KG1 (cell line): ENCODE results near the gene TFB2M.
"Not testable (repeated sequence)": the region's sequence is repeated elsewhere in the genome, so short reads cannot be mapped to it uniquely, and the experiment has no call there.

Experiments used
- DNase-seq: peaks from one replicate; lab custom pipeline; 2025; lab: John Stamatoyannopoulos, UW

TFB2M gene

GRCh38 chr1:246566128-246566812, at the start of gene TFB2M, which contains the start of gene CNST:
TSS of gene TFB2M (minus strand) at chr1:246566261. CDS start at chr1:246566138, 123 bp downstream.
TSS of gene CNST (plus strand) at chr1:246566456. CDS start at chr1:246591563, 25,107 bp downstream.
- DNase-seq = peak; percentile 95

DNA sequence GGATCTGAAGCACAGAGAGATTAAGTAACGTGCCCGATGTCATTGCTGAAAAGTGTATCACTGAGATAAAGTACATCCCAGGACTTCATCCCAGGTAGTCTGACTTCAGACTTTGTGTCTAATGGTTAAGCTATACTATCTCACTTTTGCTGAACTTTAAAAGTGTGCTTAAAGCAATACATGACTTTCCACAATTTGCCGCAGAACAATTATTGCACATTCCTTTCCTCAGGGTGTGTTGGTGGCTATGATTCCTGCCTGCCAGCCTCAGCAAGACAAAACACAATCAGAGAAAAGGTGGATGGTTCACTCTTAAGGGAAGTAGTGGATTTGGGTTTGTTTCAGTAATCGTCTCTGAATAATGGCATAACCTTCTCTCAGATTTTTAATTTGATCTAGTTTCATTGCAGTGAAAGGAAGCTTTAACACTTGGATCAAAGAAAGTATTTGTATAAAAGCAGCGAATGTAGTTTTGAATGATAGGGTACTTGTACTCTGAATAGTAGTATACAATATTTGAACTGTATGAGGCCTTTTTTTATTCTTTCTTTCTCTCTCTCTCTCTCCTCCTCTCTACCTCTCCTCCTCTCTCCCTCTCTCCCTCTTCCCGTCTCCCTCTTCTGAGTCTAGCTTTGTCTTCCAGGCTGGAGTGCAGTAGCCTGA, 47.2 kb upstream of the TFB2M start:
- no peak for DNase-seq

DNA sequence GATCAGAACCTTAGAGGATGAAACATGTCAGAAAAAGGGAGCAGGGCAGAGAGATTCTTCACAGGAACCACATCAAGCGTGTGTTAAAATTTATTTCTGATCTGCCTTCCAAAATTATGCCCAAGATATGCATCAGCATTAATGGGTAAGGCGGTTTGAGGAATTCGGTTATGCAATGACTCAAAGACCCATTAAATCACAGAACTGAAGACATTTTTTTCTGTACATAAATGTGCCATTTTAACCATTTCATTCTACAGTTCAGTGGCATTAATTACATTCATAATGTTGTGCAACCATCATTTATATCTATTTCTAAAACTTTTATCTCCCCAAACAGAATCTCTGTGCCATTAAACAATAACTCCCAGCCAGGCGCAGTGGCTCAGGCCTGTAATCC, 43.6 kb upstream of the TFB2M start:
- DNase-seq = no peak

- peak; percentile 44 for DNase-seq
These were observed 42.7 kb upstream of the TFB2M start for GRCh38 chr1:246608616-246609376.

DNA sequence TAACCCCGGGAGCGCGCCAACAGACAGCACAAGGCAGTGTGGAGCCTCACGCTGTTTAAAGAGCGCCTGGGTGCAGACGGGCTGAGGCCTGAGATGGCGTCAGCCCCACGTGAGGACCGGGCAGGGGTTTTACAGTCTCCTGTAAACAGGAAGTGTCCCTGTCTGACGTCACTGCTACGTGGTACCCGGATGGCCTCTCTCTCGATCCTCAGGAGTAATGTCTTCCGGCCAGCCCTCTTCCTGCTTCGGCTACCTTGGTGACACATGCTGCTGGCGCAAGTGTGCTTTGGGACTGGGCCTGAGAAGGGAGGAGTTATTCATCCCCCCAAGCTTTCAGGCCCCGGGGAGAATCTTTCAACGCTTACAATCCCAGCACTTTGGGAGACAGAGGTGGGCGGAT, 41.4 kb upstream of the TFB2M start:
- DNase-seq = no peak

DNA sequence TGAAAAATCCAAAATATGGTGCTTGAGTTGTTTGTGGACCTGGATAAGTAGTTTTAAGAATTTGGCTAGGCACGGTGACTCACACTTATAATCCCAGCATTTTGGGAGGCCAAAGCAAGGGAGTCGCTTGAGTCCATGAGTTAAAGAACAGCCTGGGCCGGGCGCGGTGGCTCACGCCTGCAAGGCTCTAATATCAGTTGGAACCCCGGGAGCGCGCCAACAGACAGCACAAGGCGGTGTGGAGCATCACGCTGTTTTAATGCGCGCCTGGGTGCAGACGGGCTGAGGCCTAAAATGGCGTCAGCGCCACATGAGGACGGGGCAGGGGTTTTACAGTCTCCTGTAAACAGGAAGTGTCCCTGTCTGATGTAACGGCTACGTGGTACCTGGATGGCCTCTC, 39.2 kb upstream of the TFB2M start:
- not testable (repeated sequence) for DNase-seq

DNA sequence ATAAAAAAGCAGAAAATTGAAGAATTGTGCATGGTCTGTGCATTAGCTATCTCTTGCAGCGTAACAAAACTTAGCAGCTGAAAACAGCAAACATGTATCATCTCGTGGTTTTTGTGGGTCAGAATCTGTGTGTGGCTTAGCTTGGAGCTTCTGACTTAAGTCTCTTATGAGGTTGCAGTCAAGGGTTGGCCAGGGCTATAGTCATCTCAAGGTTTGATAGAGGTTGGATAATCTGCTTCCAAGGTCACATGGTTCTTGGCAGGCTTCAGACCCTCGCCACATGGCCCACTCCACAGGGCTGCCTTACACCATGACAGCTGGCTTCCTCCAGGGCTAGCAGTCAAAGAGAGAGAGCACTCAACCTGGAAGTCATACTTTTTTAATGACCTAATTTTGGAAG, 36.1 kb upstream of the TFB2M start:
- DNase-seq = no peak

DNA sequence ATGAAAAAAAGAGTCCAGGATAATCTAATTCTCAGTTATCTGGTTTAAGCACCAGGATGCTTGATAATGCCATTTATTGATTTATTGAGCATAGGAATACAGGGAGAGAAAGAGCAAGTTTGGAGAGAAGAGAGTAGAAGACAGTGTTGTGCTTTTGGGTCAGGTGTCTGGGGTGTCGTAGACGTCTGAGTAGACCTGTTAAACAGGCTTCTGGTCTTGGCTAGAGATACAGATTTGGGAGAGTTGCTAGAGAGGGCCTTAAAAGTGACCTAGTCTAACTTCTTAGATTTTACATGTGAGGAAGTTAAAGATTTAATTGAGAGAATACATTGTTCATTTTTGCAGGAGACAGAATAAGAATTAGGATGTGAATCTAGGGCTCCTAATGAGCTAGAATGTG, 34.5 kb upstream of the TFB2M start:
- no peak for DNase-seq

DNA sequence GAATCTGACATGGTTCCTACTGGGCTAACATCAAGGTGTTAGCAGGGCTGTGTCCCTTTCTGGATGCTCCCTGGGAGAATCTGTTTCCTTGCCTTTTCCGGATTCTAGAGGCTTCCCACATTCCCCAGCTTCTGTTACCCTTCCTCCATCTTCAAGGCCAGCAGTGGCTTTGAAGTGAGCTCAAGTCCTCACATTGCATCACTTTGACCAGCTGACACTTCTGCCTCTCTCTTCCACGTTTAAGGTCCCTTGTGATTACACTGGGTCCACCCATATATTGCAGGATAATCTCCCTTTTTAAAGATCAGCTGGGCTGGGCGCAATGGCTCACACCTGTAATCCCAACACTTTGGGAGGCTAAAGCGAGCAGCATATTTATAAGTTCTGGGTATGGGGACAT, 33.3 kb upstream of the TFB2M start:
- no peak for DNase-seq

DNA sequence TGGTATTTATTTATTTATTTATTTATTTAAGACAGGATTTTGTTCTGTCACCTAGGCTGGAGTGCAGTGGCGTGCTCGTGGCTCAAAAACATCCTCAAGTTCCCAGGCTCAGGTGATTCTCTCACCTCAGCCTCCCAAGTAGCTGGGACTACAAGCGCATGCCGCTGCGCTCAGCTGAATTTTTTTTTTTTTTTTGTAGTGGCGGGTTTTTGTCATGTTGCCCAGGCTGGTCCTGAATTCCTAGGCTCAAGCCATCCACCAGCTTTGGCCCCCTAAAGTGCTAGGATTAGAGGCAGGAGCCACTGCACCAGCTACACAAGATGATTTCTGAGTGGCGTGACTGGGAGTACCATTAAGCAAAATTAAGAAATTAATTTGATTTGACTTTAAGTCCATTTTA, 31.9 kb upstream of the TFB2M start:
- DNase-seq = no peak

GRCh38 chr1:246597340-246597739, 31.3 kb upstream of the TFB2M start:
- no peak for DNase-seq

- DNase-seq = no peak
These were observed 29.1 kb upstream of the TFB2M start for GRCh38 chr1:246595146-246595545.

GRCh38 chr1:246592695-246593094, 26.6 kb upstream of the TFB2M start:
- no peak for DNase-seq

DNA sequence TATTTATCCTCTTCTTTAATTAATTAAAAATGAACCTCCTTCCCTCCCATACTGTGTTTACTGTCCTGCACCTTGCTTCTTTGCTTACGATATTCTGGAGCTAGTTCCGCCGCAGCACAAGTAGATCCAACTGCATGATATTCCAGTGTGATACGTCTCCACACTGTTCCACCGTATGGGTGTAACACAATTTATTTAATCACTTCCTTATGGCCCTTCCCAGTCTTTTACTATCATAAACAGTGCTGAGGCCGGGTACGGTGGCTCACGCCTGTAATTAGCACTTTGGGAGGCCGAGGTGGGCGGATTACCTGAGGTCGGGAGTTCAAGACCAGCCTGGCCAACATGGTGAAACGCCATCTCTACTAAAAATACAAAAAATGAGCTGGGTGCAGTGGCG, 25.9 kb upstream of the TFB2M start:
- no peak for DNase-seq

DNA sequence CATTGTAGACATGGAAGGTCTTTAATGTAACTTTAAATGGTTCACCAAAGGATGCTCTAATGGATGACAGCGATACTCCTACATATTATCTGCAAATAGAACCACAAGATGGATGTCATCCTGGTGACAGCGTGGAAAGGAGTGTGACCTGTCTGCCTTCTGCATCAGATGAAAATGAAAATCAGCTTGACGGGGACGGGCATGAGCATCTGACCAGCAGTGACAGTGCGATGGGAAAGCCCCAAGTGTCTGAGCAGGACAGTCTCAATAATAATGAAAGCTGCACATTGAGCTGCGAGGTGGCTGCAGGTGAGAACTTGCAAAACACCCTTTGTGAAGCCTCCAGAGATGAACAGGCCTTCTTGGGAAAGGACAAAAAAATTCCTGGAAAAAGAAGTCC, 25.4 kb upstream of the TFB2M start:
- no peak for DNase-seq

DNA sequence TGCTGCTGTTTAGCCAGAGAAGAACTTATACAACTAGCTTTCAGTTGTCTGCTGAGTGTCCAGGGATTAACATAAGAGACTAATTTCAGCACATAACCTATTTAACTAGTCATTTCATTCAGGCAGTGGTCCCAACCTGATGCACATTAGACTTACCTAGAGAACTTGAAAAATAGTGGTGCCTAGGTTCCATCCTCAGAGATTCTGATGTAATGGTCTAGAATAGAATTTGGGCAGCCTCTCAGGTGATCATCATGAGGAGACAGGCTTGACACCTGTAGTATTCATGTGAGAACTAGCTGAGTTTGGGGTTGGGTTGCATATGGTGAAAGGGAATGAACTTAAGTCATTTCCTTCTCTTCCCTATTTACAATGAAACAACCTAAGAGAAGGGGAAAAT, 25.0 kb upstream of the TFB2M start:
- DNase-seq = no peak

DNA sequence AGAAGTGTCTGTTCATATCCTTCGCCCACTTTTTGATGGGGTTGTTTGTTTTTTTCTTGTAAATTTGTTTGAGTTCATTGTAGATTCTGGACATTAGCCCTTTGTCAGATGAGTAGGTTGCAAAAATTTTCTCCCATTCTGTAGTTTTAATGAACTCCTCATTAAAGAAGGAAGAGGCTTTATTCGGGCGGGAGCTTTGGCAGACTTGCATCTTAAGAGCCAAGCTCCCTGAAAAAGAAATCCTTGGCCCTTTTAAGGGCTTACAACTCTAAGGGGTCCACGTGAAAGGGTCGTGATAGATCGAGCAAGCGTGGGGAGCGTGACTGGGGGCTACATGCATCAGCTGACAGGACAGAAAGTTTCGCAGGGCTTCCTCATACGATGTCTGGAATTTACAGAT, 23.9 kb upstream of the TFB2M start:
- DNase-seq = not testable (repeated sequence)

DNA sequence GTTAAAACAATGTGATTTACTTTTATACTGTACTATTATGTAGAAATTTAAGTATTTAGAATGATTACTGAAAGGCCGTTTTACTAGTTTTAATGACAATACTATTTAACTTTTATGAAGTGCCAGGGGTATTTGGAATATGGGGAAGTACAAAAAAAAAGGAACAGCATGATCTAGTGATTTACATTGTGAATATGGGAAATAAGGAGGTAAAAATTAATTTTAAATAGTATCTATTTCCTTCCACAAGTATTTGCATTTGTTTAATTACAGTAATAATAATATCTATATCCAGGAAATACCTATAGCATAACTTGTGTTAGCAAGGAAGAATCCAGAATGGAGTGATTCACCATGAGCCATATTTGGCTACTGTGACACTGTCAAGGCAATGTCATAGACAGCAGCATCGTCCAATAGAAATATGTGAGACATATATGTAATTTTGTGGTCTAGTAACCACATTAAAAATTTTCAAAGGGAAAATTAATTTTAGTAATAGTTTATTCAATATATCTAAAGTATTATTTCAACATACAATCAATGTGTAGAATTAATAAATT, 22.2 kb upstream of the TFB2M start:
- no peak for DNase-seq

DNA sequence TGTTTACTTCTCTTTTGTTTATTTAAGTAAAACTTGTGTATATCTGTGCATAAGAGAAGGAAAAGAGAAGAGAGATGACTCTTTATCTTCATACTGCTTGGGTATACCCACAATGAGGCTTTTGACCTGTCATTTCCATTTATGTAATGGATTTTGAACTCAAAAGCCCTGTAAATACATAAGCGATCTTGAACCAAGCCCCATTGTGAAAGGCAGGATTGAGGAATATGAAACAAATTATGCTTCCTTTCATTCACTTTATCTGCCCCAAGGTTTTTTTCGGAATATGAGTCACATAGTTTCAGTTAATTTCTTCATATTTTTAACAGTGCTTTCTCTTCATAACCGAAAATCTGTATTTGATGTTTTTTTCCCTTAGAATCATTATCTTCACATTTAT, 21.5 kb upstream of the TFB2M start:
- no peak for DNase-seq

DNA sequence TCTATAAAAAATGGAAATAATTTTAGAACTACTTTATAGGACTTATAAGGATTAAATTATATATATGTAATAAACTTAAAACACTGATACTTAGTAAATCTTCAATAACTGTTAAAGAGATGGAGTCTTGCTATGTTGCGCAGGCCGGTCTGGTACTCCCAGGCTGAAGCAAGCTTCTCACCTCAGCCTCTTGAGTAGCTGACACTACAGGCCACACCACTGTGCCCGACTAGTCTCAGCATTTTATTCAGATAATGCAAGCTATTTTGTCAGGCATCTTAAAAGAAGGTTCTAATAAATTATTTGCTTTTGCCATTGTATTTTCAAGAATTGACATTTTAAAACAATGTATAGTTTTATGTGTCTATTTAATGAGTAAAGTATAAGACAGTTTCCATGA, 21.0 kb upstream of the TFB2M start:
- DNase-seq = no peak

GRCh38 chr1:246583448-246584185, 17.6 kb upstream of the TFB2M start:
- DNase-seq = no peak

GRCh38 chr1:246583056-246583440, 17.0 kb upstream of the TFB2M start:
- DNase-seq = no peak
